Psoas muscle (tissue), 8 donors: ENCODE data around the gene NDUFB11. TPM values are rescaled to one million over a fixed set of nuclear protein-coding genes. Genes with fewer than 3 reads are reported as not detected.

Source experiments
- ATAC-seq, 4 donors: fragments of 200-7000 bp; cut with Tn5 transposase; one replicate each; pipeline ENCODE4 v1.9.1; 2020; ENCODE audit warnings: moderate library complexity in 3 of 4, mild to moderate bottlenecking in 2 of 4
- DNase-seq, 2 donors: peaks; one replicate each; pipeline ENCODE4 v3.0.0-alpha.2; 2020
- H3K27ac ChIP-seq: fragments of 200-600 bp; one replicate; pipeline ENCODE4 v1.8.0; 2022
- H3K27me3 ChIP-seq, 3 donors: fragments of 200-600 bp in 1 of 3; one replicate each; pipeline versions ENCODE4 v1.6.1 to v1.8.0; 2013 to 2022; ENCODE audit warnings: low read length in 2 of 3, mild to moderate bottlenecking in 2 of 3, moderate library complexity in 1 of 3; ENCODE audit not compliant: insufficient read depth in 3 of 3
- H3K36me3 ChIP-seq, 2 donors: fragments of 200-600 bp in 1 of 2; one replicate each; pipeline versions ENCODE4 v1.6.1 to v1.8.0; 2013 to 2022; ENCODE audit warnings: low read depth in 1 of 2, mild to moderate bottlenecking in 1 of 2, moderate library complexity in 1 of 2; ENCODE audit not compliant: insufficient read depth in 1 of 2
- H3K4me1 ChIP-seq: fragments of 200-600 bp; one replicate; pipeline ENCODE4 v1.8.0; 2022
- H3K4me3 ChIP-seq: fragments of 200-600 bp; one replicate; pipeline ENCODE4 v1.8.0; 2022; ENCODE audit warnings: mild to moderate bottlenecking
- H3K9me3 ChIP-seq: fragments of 200-600 bp; one replicate; pipeline ENCODE4 v1.8.0; 2022
- WGBS, 3 donors: extraction: QIAGEN DNeasy Blood & Tissue Kit; methylation state at CpG; one replicate each; pipeline versions ENCODE4 v1.1.6 to v1.1.7; 2013; 5-methylcytosine and 5-hydroxymethylcytosine counted together
- intact Hi-C, 2 donors: fragments of 100-400 bp; cut with DNase I; formaldehyde crosslinking; loops; one replicate each; pipeline versions ENCODE4 v1.11.0 to v1.14.2; 2022
- polyA plus RNA-seq, 3 donors: library from polyadenylated mRNA; stranded (reverse); fragments of 200-250 nt; gene quantifications; one replicate each; pipeline ENCODE4 v1.2.3, GENCODE V29; 2013
- total RNA-seq, 4 donors: library from RNA; stranded (reverse); fragmentation: NEBNext Ultra II Directional in 2 of 4; extraction: Animal tissue kit (Norgen Biotek cat#: 25700) in 2 of 4; gene quantifications; one replicate each; pipeline versions ENCODE4 v1.2.1 to v1.2.4, GENCODE V29; 2021 to 2023
- TF ChIP-seq, protein P1 (sequence below): fragments of 200-600 bp; IDR thresholded peaks from one replicate; pipeline ENCODE4 v1.8.0; 2022; ENCODE audit warnings: antibody characterized with exemption
- donor health status: healthy with polysubstance abuse.
- donor health status: DM: no; HTN: no; CAD: no; lungs with moderate emphysema.
- donor health status: Bipolar disorder and iron deficiency.
- donor health status: healthy.
- donor health status: DM: yes; HTN: yes; CAD: no.
- donor health status: DM: no; HTN: no; CAD: no.
- donor health status: DM: no; HTN: no; CAD: no.
- donor health status: DM: yes; HTN: yes; CAD: no.

NDUFB11 gene
- total and polyA plus RNA-seq, 7 donors: 142 to 207 (median 175) TPM

DNA sequence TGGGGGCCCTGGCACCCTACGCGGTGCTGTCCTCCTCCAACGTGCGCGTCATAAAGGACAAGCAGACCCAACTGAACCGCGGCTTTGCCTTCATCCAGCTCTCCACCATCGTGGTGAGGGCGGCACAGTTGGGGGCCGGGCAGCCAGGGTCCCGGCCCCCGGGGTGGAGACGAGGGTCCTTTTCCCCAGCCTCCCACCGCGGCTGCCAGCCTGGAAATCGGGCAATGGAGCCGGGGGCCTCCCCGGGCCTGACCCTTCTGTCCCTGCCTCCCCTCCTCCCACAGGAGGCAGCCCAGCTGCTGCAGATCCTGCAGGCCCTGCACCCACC, 35.4 kb upstream of the NDUFB11 start:
- no peak for ATAC-seq
- DNase-seq: no peak
- Histone ChIP-seq H3K27me3 (peaks cover 0 to 35% (median 0%) of the 10 kb centered on the region in 3 donors), H3K36me3 (peaks cover 3 to 74% of the 10 kb centered on the region in 2 donors), H3K4me3 (no peak overlapping the region), H3K9me3 (no peaks in the 10 kb centered on the region), H3K4me1 (no peaks in the 10 kb centered on the region), H3K27ac (no peak overlapping the region)
- intact Hi-C loops: no loop called here
- TF ChIP-seq, protein P1, sequence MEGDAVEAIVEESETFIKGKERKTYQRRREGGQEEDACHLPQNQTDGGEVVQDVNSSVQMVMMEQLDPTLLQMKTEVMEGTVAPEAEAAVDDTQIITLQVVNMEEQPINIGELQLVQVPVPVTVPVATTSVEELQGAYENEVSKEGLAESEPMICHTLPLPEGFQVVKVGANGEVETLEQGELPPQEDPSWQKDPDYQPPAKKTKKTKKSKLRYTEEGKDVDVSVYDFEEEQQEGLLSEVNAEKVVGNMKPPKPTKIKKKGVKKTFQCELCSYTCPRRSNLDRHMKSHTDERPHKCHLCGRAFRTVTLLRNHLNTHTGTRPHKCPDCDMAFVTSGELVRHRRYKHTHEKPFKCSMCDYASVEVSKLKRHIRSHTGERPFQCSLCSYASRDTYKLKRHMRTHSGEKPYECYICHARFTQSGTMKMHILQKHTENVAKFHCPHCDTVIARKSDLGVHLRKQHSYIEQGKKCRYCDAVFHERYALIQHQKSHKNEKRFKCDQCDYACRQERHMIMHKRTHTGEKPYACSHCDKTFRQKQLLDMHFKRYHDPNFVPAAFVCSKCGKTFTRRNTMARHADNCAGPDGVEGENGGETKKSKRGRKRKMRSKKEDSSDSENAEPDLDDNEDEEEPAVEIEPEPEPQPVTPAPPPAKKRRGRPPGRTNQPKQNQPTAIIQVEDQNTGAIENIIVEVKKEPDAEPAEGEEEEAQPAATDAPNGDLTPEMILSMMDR: no peak
- WGBS, 3 donors: 84 to 93% (median 89%) methylated on average over 12 to 18 of the region's 18 CpGs

DNA sequence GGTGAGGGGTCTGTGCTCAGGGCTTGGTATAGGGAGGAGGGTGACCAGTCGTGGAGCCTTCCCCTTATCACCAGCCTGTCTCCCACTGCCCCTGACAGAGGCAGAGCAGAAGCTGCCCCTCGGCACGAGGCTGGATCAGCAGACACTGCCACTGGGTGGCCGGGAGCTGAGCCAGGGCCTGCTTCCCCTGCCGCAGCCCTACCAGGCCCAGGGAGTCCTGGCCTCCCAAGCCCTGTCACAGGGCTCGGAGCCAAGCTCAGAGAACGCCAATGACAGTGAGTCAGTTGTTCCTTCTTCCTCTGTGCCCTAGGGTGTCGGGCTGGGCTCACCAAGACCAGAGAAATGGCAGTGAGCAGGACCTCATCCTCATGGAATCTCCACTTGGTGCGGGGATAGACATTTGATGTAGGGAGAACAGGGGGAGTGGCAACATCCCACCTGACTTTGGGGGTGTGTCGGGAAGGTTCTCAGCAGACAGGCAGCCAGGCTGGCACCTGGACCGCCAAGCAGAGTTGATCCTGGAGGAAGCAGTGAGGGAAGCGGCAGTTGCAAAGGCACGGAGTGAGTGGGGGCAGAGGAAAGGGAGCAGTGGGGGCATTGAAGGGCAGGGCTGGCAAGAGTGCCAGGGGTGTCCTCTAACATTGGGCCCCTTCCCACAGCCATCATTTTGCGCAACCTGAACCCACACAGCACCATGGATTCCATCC, 34.9 kb upstream of the NDUFB11 start:
- WGBS, 3 donors: 57 to 77% (median 59%) methylated on average over 9 to 14 of the region's 14 CpGs
- H3K9me3 ChIP-seq: no peaks in the 10 kb centered on the region
- peak; percentile 74 to 90 (median 84) for ATAC-seq
- no peak overlapping the region for H3K27ac ChIP-seq
- intact Hi-C loops: no loop called here
- no peak overlapping the region for H3K4me3 ChIP-seq
- peaks cover 3 to 73% of the 10 kb centered on the region in 2 donors for H3K36me3 ChIP-seq
- H3K27me3 ChIP-seq: peaks cover 0 to 35% (median 0%) of the 10 kb centered on the region in 3 donors
- TF ChIP-seq, protein P1: no peak
- no peaks in the 10 kb centered on the region for H3K4me1 ChIP-seq
- DNase-seq: peak; percentile 70 to 84

DNA sequence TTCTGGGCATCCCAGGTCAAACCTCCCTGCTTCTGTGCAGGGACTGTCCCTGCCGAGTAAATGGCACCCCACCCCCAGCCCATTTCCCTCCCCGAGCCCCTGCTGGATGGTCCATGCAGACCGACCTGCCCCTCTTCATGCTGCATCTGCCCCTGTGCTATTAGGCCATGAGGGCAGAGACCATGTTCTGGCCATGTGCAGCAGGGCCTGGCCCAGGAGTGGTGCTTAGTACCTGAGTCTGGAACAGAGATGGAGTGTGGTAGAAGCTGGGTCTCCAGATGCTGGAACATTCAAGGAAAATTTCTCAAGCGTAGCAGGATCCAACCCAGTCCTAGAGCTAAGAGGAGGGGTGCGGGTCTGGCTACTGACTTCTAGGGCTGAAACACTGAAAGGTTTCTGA, 33.8 kb upstream of the NDUFB11 start:
- no peaks in the 10 kb centered on the region for H3K4me1 ChIP-seq
- intact Hi-C loops: no loop called here
- no peak overlapping the region for H3K4me3 ChIP-seq
- H3K36me3 ChIP-seq: peaks cover 3 to 75% of the 10 kb centered on the region in 2 donors
- DNase-seq (no peak), ATAC-seq (no peak)
- peaks cover 0 to 38% (median 0%) of the 10 kb centered on the region in 3 donors for H3K27me3 ChIP-seq
- WGBS, 3 donors: 79 to 88% (median 82%) methylated on average over 5 of the region's 5 CpGs
- H3K9me3 ChIP-seq: no peaks in the 10 kb centered on the region
- H3K27ac ChIP-seq: no peak overlapping the region
- TF ChIP-seq, protein P1: no peak

DNA sequence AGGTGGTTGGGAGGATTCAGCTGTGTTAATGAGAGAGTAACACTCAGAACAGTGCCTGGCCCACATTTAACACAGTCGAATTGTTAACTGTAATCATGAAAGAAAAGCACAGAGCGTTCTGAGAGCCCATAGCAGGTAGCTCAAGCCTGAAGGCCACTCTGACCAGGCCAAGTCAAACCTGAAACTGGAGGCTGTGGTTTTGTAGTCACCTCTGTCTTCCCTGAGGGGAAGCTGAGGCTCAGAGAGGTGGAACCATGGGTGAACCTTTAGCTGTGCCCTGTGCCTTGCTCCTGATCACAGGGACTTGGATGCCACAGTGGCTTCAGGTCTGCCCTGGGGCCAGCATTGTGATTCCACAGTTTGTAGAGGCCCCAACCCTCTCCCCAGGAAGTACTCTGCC, 32.6 kb upstream of the NDUFB11 start:
- Histone ChIP-seq H3K36me3 (peaks cover 3 to 78% of the 10 kb centered on the region in 2 donors), H3K27me3 (peaks cover 0 to 31% (median 0%) of the 10 kb centered on the region in 3 donors), H3K27ac (no peak overlapping the region), H3K4me3 (no peak overlapping the region), H3K4me1 (no peaks in the 10 kb centered on the region), H3K9me3 (no peaks in the 10 kb centered on the region)
- intact Hi-C loops: no loop called here
- DNase-seq (no peak), ATAC-seq (no peak)
- 40 to 94% (median 50%) methylated on average over 2 of the region's 2 CpGs for WGBS, 3 donors
- TF ChIP-seq, protein P1: no peak
